Spleen (tissue), 11 donors: Measurements from ENCODE around the gene TNS1. TPM values are rescaled to one million over a fixed set of nuclear protein-coding genes. Genes with fewer than 3 reads are reported as not detected.

Source experiments
- DNase-seq: peaks from one replicate; pipeline ENCODE4 v3.0.0-alpha.2; 2020
- H3K27ac ChIP-seq, 8 donors: fragments of 200-600 bp; sonication (generic) in 7 of 8; 1 replicate in 4 of 8; 2 replicates in 4 of 8; pipeline versions ENCODE4 v1.5.0 to v1.8.0; 2016 to 2021; ENCODE audit warnings: inconsistent platforms in 4 of 8, mild to moderate bottlenecking in 4 of 8, moderate library complexity in 1 of 8
- H3K27me3 ChIP-seq, 7 donors: fragments of 200-600 bp; sonication (generic) in 6 of 7; replicated peaks in 1 of 7; 1 replicate in 4 of 7; 2 replicates in 3 of 7; pipeline versions ENCODE4 v1.5.0 to v1.8.0; 2016 to 2021; ENCODE audit warnings: inconsistent platforms in 3 of 7, mild to moderate bottlenecking in 1 of 7
- H3K36me3 ChIP-seq, 6 donors: fragments of 200-600 bp; sonication (generic) in 5 of 6; 1 replicate in 4 of 6; 2 replicates in 2 of 6; pipeline versions ENCODE4 v1.5.0 to v1.8.0; 2016 to 2021; ENCODE audit warnings: inconsistent platforms in 2 of 6
- H3K4me1 ChIP-seq, 6 donors: fragments of 200-600 bp; sonication (generic) in 5 of 6; 1 replicate in 3 of 6; 2 replicates in 3 of 6; pipeline versions ENCODE4 v1.5.0 to v1.8.0; 2016 to 2021; ENCODE audit warnings: inconsistent platforms in 3 of 6
- H3K4me3 ChIP-seq, 8 donors: fragments of 200-600 bp; sonication (generic) in 7 of 8; 1 replicate in 4 of 8; 2 replicates in 4 of 8; pipeline versions ENCODE4 v1.5.0 to v1.8.0; 2016 to 2021; ENCODE audit warnings: inconsistent platforms in 4 of 8, mild to moderate bottlenecking in 4 of 8, moderate library complexity in 2 of 8
- H3K9me3 ChIP-seq, 8 donors: fragments of 200-600 bp; sonication (generic) in 7 of 8; 1 replicate in 4 of 8; 2 replicates in 4 of 8; pipeline versions ENCODE4 v1.5.0 to v1.8.0; 2016 to 2021; ENCODE audit warnings: inconsistent platforms in 4 of 8
- POLR2A ChIP-seq, 3 donors: fragments of 450-650 bp; IDR thresholded peaks; one replicate each; pipeline ENCODE4 v1.5.1; 2017; ENCODE audit warnings: antibody characterized with exemption in 3 of 3, mild to moderate bottlenecking in 1 of 3
- POLR2AphosphoS5 ChIP-seq, 3 donors: sonication (generic); formaldehyde crosslinking; IDR thresholded peaks; one replicate each; pipeline ENCODE4 v1.5.1; 2017; ENCODE audit warnings: antibody characterized with exemption in 3 of 3
- WGBS, 5 donors: extraction: QIAGEN DNeasy Blood & Tissue Kit in 3 of 5; methylation state at CpG; one replicate each; pipeline versions ENCODE4 v1.1.5 to v1.1.7; 2013 to 2018; 5-methylcytosine and 5-hydroxymethylcytosine counted together
- intact Hi-C: fragments of 100-400 bp; cut with DNase I; formaldehyde crosslinking; loops from one replicate; pipeline ENCODE4 v1.15.0; 2023; ENCODE audit warnings: low total_unique reads
- polyA plus RNA-seq, 3 donors: library from polyadenylated mRNA; stranded (reverse); fragments of 200-250 nt; gene quantifications; one replicate each; pipeline ENCODE4 v1.2.1, GENCODE V29; 2013
- total RNA-seq, 7 donors: library from RNA; depleted of rRNA in 3 of 7; stranded (reverse); fragments of >200 nt in 3 of 7; fragmentation: NEBNext Ultra II Directional in 4 of 7; extraction: Animal tissue kit (Norgen Biotek cat#: 25700) in 4 of 7; gene quantifications; one replicate each; pipeline versions ENCODE4 v1.1.0 to v1.2.1, GENCODE V29; 2016 to 2021
- TF ChIP-seq, protein P1 (sequence below), 11 experiments: fragments of 200-600 bp in 7 of 11; fragments of 450-650 bp in 4 of 11; sonication (generic) in 4 of 11; IDR thresholded peaks in 8 of 11; conservative IDR thresholded peaks in 3 of 11; 1 replicate in 7 of 11; 2 replicates in 4 of 11; pipeline versions ENCODE4 v1.4.0 to v1.8.0; 2016 to 2021; ENCODE audit warnings: antibody characterized with exemption in 11 of 11, inconsistent platforms in 4 of 11, mild to moderate bottlenecking in 1 of 11
- donor health status: healthy with polysubstance abuse.
- donor health status: DM: no; HTN: no; CAD: no; lungs with moderate emphysema.
- donor health status: DM: no; HTN: no; CAD: no.
- donor health status: Bipolar disorder and iron deficiency.
- donor health status: healthy.
- donor health status: DM: no; HTN: no; CAD: no.
- donor health status: DM: yes; HTN: yes; CAD: no.

TNS1 gene
- total and polyA plus RNA-seq, 10 donors: 6.9 to 580 (median 246) TPM

DNA sequence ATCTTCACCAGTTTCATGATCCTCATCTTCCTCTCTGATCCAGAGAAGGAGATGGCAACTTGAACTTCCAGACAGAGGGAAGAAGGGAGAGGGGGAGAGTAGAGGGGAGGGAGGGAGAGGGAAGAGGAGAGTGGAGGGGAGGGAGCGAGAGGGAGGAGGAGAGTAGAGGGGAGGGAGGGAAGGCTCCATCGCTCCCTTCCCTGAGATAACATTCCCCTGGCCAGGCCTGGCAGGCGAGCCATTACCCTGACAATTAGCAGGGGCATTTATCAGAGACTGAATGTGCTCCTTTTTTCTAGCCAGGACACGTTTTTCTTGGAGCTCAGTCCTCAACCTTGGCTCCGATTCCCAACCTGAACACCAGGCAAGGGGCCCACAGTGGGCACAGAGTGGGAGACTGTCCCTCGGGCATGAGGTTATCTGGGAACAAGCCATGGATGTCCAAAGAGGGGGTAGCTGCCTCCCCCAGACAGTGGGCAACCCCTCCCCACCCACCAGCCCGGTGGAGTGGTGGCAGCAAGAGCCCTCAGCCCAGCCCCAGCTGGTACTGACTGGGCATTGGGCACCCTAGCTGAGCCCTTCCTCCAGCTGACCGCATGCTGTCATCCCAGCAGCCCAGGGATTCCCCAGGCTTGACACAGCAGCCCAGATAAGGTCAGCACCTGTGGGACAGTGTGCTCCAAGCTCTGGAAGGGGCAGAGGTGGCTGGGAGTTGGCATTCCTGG, 81.8 kb downstream of the TNS1 start:
- DNase-seq: no peak
- Histone ChIP-seq H3K4me3 (no peak overlapping the region), H3K36me3 (peaks cover 0 to 30% (median 3%) of the 10 kb centered on the region in 6 donors), H3K27ac (peak overlapping the region in 6 of 8 donors; percentile 28 to 88 (median 82)), H3K4me1 (peaks cover 33 to 100% (median 81%) of the 10 kb centered on the region in 6 donors), H3K27me3 (no peaks in the 10 kb centered on the region), H3K9me3 (no peaks in the 10 kb centered on the region)
- intact Hi-C loops: no loop called here
- TF ChIP-seq POLR2AphosphoS5 (IDR thresholded peaks at IDR 0.05) (peak in 2 of 3 donors; percentile 28 to 61), POLR2A (IDR thresholded peaks at IDR 0.05) (no peak)
- 51 to 75% (median 58%) methylated on average over 8 of the region's 8 CpGs for WGBS, 5 donors

DNA sequence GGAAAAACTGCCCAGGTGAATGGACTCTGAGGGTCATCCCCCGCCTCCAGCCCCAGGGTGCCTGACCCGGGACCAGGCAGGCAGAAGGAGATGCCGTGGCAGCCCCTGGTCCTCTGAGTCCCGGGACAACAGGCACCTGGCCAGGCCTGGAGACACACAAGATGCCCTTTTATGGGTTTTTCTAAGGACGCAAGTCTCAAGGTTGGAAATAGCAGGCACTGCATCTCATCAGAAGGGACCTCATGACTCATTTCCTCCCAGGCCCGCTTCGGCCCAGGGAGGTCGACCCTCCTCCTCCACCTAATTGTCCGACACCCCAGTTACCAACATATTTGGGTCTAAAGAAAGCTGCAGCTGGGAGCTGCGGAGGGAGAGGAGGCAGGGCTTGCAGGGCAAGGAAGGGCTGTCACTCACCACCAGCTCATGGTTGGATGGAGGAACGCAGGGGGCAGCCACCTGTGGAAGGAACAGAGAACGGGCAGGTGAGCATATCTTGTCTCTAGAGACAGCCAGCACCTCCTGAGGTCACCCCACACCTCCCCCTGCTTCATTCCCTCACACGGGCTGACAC, 82.9 kb downstream of the TNS1 start:
- intact Hi-C loops: no loop called here
- WGBS, 5 donors: 38 to 66% (median 55%) methylated on average over 11 to 13 of the region's 13 CpGs
- Histone ChIP-seq H3K27ac (peak overlapping the region; percentile 15 to 88 (median 80)), H3K4me1 (peaks cover 40 to 100% (median 87%) of the 10 kb centered on the region in 6 donors), H3K4me3 (no peak overlapping the region), H3K27me3 (no peaks in the 10 kb centered on the region), H3K36me3 (peaks cover 0 to 42% (median 3%) of the 10 kb centered on the region in 6 donors), H3K9me3 (no peaks in the 10 kb centered on the region)
- TF ChIP-seq POLR2AphosphoS5 (IDR thresholded peaks at IDR 0.05): peak; percentile 5 to 41 (median 38)
- TF ChIP-seq, protein P1, sequence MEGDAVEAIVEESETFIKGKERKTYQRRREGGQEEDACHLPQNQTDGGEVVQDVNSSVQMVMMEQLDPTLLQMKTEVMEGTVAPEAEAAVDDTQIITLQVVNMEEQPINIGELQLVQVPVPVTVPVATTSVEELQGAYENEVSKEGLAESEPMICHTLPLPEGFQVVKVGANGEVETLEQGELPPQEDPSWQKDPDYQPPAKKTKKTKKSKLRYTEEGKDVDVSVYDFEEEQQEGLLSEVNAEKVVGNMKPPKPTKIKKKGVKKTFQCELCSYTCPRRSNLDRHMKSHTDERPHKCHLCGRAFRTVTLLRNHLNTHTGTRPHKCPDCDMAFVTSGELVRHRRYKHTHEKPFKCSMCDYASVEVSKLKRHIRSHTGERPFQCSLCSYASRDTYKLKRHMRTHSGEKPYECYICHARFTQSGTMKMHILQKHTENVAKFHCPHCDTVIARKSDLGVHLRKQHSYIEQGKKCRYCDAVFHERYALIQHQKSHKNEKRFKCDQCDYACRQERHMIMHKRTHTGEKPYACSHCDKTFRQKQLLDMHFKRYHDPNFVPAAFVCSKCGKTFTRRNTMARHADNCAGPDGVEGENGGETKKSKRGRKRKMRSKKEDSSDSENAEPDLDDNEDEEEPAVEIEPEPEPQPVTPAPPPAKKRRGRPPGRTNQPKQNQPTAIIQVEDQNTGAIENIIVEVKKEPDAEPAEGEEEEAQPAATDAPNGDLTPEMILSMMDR (IDR thresholded peaks at IDR 0.05 in 8 of 11, conservative IDR thresholded peaks at IDR 0.05 in 3 of 11): no peak
- no peak for TF ChIP-seq POLR2A (IDR thresholded peaks at IDR 0.05)
- no peak for DNase-seq

DNA sequence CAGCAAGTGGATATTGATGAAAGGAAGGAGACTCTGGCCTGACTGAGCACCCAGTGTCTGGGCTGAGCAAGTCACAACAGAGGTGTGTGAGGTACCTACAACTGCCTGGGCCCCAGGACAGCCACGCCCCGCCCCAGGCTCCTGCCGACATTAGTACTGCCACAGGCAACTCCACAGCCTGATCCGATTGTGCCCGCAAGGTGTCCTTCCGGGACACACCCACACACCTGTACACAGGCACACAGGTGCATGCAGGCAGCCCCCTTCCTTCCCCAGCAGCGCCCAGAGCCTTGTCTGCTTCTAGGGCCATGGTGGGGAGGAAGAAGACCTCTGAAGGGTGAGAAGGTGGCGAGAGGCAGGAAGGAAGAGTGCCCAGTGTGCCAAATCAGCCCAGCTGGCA, 83.6 kb downstream of the TNS1 start:
- peaks cover 47 to 100% (median 92%) of the 10 kb centered on the region in 6 donors for H3K4me1 ChIP-seq
- WGBS, 5 donors: 72 to 82% (median 76%) methylated on average over 8 of the region's 8 CpGs
- H3K4me3 ChIP-seq: no peak overlapping the region
- intact Hi-C loops: no loop called here
- no peak for DNase-seq
- TF ChIP-seq POLR2A (IDR thresholded peaks at IDR 0.05) (no peak), POLR2AphosphoS5 (IDR thresholded peaks at IDR 0.05) (no peak)
- TF ChIP-seq, protein P1 (IDR thresholded peaks at IDR 0.05 in 8 of 11, conservative IDR thresholded peaks at IDR 0.05 in 3 of 11): no peak
- H3K36me3 ChIP-seq: peaks cover 0 to 44% (median 3%) of the 10 kb centered on the region in 6 donors
- peak overlapping the region; percentile 15 to 88 (median 80) for H3K27ac ChIP-seq
- no peaks in the 10 kb centered on the region for H3K9me3 ChIP-seq
- no peaks in the 10 kb centered on the region for H3K27me3 ChIP-seq

DNA sequence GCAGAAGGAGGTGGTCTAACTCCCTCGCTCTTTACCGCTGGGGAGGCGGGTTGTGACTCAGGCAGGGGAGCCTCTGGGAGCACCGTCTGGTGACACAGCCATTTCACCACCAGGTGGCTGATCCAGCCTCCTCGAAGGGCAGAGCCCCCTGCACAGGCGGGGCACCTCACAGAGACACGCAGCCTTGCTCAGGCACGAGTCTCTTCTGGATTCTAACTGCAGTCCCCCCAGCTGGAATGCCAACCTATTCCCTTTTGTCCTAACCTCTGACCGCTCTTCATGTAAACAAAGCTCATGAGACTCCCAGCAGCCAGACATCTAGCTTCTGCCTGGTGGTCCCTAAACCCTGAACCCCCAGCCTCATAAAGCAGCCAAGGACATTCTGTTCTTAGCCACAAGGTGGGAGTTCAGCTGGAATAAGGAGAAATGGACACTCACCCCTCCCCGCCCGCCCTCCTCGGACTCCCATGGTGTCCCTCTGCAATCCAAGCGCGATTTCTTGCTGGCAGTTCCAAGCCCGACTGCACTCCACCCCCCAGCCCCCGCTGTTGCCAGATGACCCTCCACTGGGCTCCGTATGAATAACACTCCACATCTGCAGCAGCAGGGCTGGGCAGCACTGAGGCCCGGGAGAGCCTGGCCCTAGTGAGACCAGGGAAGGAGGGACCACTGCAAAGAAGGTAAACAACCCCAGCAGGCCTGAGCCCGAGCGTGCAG, 84.3 kb downstream of the TNS1 start:
- Histone ChIP-seq H3K27ac (peak overlapping the region in 7 of 8 donors; percentile 35 to 88 (median 80)), H3K27me3 (no peaks in the 10 kb centered on the region), H3K36me3 (peaks cover 0 to 44% (median 3%) of the 10 kb centered on the region in 6 donors), H3K4me3 (no peak overlapping the region), H3K9me3 (no peaks in the 10 kb centered on the region), H3K4me1 (peaks cover 46 to 100% (median 94%) of the 10 kb centered on the region in 6 donors)
- intact Hi-C loops: no loop called here
- WGBS, 5 donors: 53 to 69% (median 66%) methylated on average over 16 to 20 of the region's 20 CpGs
- no peak for DNase-seq
- TF ChIP-seq POLR2AphosphoS5 (IDR thresholded peaks at IDR 0.05) (peak in 1 of 3 donors; percentile 10), POLR2A (IDR thresholded peaks at IDR 0.05) (no peak)
- TF ChIP-seq, protein P1 (IDR thresholded peaks at IDR 0.05 in 8 of 11, conservative IDR thresholded peaks at IDR 0.05 in 3 of 11): peak in 1 of 11 experiments; percentile 10
